GM12891 (cell line): ENCODE data around the gene RASGRF1.

Experiments used
- POLR2A ChIP-seq: IDR thresholded peaks from 2 replicates; pipeline ENCODE4 v1.6.1; 2011; ENCODE audit warnings: low read depth, low read length, control low read depth
- POLR2AphosphoS5 ChIP-seq: IDR thresholded peaks from 2 replicates; pipeline ENCODE4 v1.6.1; 2011; ENCODE audit warnings: low read depth, low read length, control low read depth
- TAF1 ChIP-seq: IDR thresholded peaks from 2 replicates; pipeline ENCODE4 v1.6.1; 2011; ENCODE audit warnings: low read depth, low read length, control low read depth

DNA sequence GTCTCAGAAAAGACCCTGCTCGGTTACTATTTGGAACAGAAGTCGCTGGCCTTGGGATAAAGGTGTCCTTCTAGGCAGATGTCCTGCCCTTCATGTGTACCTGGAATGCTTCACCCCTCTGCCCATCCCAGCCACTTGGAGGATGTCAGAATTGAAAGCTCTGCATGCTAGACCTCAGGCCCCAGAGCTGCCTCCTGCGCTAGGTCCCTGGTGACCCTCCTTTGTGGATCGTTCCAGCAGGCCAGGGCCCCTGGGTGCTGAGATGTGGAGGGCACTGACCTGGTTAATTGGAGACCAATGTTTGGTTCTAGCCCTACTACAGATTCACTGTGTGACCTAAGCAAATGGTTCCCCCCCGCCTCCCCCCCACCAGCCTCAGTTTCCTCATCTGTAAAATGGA is 143.1 kb downstream of the RASGRF1 start:
- TF ChIP-seq POLR2A (no peak), POLR2AphosphoS5 (no peak), TAF1 (no peak)
